ENCODE results near the gene MRPS18A.
"Not testable (repeated sequence)": the region's sequence is repeated elsewhere in the genome, so short reads cannot be mapped to it uniquely, and the experiment has no call there.

MRPS18A gene

DNA sequence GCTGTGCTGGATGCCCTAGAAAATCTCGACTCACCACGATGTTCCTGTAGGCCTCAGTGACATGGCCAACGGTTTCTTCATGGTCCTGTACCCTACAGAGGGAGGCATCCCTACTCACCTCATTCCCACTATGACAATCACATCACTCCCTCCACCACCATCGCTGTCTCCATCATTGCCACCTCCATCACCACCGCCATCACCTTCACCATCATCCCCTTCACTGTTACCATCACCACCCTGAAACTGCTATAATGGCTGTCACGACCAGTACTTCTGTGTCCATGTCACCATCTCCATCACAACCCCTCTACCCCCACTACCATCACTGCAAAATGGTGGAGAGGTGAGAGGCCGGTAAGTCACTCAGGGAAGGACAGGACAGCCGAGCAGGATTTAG lies 29.8 kb upstream of the MRPS18A start:
- no peak for DNase-seq (ENCODE audit: low read depth in 2 of 2)

DNA sequence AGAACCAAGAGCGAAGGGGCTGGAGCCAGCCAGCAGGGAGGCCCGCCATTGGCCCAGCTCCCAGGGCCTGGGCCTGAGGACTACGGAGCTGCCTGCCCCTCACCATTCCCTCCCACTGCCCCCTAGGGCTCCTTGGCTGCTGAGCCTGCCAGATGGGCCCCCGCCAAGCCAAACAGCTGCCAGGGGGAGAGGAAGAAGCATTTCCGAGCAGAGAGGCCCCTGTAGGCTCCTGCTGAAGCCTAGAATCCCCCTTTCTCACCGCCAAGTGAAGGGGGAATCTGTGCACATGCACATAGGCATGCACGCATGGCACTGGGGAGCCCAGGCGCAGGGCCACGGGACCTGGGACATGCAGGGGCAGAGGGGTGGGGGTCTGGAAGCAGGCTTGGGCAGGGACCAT lies 28.5 kb upstream of the MRPS18A start:
- DNase-seq (ENCODE audit: low read depth in 2 of 2), result no peak

DNA sequence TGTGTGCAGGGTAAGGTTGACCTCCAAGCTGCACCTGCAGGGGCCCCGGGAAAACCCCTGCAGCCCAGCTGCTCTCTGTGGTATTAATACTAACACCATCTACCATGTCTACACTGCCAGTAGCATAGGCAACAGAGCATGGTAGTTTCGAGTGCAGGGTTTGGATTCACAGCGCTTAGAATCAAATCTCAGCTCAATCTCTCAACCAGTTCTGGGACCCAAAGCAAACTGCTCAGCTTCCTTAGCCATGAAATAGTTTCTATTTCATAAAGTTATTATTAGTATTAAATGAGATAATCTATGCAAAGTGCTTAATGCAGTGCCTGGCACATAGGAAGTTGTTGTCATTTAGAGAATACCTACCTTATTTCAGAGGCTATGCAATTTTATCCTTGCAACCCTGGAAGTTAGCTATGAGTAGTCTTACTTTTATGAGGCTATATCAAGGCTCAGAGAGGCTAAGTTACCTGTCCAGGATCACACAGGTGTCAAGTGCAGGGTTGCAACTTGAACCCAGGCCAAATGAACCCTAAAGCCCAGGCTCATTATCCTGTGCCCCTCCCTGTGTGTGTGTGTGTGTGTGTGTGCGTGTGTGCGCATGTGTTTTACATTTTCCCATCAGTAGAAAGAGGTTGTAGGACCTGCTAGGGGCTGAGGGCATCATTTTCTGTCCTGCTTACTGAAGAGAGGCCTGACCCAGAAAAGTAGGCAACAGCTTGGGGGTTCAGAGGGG lies 27.6 kb upstream of the MRPS18A start:
- no peak for DNase-seq (ENCODE audit: low read depth in 2 of 2)

DNA sequence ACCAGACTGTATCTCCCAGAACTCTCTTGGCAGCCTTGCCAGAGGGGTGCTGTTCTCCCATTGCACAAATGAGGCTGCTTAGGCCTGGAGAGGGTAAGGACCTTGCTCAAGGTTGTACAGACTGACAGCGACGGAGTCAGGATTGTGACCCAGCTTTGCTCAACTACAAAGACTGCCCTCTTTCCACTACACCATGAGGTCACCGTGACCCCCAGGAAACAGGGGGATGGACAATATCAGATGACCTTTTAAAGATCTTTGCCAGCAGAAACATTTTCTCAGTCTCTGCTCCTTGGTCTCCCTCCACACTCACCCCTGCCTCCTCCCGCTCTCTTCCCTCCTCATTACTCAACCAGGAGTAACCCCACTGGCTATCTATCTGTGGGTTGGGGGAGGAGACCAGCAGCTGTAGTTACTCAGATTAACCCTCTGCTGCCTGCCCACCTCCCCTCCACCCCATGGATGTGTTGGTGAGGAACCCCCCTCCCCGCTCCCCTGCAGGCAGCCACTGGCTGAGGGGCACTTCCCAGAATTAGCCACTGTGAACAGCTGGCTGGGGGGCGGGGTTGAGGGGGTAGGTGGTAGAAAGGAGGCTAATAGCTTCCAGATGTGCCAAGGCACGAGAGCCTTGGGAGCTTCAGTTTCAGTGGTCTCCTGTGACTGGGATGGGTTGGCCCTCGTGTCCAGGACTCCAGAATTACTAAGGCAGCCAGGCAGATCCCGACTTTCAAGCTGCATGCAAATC lies 26.9 kb upstream of the MRPS18A start:
- DNase-seq (ENCODE audit: low read depth in 2 of 2), result no peak

DNA sequence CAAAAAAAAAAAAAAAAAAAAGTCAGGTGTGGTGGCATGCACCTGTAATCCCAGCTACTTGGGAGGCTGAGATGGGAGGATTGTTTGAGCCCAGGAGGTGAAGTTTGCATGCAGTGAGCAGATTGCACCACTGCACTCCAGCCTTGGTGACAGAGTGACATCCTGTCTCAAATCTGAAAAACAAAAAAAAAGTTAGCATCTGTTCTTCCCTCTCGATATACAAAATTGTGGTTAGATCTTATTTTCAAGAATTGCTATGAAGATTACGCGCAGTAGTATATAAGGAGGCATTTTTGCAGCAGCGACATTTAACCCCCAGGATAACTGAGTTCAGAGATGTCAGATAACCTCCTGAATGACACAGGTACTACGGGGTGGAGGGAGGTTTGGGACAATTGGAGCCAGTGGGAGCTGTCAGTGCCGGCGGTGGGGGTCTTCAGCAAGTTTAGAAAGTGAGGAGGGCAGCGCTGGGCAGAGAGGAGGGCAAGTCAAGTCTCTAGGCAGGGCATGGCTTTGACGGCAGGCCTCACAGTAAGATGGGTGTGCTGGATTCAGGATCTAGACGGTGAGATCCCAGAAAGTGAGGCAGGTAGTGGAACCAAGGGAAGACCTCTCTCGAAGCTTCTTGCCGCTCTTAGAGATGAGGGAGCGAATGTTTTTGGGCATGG lies 26.2 kb upstream of the MRPS18A start:
- no peak for DNase-seq (ENCODE audit: low read depth in 2 of 2)

DNA sequence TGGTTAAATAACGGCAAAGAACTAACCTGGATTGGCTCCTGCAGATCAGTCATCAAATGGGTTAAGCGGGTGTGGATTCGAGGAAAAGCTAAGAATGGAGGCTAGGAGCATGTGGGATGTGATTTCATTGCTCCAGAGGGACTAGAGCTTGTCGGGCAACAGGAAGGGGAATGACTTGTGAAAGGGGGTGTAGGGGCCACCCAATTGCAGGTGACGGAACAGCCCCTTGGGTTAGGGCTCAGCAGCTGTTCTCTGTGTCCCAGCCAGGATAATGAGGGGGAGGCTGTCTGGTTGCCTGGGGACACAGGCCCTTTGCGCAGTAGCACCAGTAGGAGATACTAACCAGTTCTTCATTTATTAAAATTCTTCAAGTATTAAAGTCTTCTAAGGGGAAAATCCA lies 25.0 kb upstream of the MRPS18A start:
- no peak for DNase-seq (ENCODE audit: low read depth in 2 of 2)

DNA sequence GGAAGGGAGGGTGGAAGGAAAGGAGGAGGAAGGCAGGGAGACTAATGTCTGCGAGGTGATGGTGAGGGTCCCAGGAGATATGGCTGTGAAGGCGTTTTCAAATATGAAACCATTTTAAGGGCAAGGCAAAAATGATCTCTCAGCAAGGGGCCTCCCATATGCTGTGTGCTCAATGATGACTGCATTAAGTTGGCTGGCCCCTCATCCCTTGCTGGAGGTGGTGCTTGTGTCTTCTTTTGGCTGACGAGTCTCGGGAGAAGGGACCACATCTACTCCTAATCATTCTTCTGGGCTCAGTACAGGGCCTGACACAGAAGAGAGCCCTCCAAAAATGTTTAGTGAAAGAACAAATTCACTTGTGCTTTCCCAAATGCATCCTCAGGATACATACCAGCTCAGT lies 23.0 kb upstream of the MRPS18A start:
- DNase-seq (ENCODE audit: low read depth in 2 of 2), result no peak

DNA sequence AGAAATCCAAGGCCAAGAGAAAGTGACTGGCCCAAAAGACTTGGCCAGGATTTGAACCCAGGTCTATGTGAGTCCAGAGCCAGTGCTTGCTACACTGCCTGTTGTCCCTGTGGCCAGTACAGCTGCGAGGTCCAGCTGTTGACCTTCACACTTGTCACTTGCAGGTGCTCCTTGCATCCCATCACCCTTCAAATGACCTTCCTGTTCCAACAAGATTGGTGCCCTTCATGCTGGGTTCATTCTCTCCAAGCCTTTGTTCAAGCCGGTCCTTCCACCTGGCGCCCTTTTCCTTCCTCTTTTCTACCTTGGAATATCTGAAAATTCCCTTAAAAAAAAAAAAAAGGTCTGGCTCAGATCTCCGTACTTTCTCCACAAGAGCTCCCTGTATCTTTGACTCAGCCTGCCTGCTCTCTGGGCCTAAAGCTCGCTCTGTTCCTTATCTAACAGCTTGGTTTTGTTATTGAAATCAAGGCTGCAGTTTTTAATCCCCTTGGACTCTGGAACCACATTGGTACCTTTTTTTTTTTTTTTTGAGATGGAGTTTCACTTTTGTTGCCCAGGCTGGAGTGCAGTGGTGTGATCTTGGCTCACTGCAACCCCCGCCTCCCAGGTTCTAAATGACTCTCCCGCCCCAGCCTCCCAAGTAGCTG lies 22.2 kb upstream of the MRPS18A start:
- no peak for DNase-seq (ENCODE audit: low read depth in 2 of 2)

DNA sequence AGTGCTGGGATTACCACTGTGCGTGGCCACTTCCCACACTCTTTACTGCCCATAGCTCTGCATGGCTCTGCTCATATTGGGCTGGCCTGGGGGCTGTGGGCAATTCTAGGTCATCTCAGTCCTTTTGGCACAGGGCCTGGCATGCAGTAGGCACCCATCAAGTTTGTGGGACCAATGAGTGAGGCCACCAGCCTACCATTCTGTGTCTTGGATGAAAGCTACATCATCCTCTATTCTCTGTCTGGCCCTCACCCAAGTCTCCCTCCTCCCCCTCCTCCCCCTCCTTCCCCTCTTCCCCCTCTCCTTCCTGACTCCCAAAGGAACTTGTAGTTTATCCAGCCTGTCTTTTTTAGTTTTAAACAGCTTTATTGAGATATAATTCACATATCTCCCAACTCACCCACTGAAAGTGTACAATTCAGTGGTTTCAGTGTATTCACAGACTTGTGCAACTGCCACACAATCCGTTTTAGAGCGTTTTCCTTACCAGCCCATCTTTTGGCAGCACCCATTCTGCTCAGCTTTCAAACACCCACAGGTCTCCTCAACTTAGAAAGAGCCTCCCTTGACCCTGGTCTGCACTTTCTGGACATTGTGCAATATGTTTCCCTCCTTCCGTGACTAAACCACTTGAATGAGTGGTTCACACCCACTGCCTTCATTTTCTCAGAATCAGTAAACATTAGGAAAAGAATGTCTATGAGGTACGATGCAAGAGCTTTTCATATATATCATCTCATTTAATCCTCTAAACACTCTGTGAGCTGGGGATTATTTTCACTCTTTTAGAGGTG lies 21.5 kb upstream of the MRPS18A start:
- no peak for DNase-seq (ENCODE audit: low read depth in 2 of 2)

DNA sequence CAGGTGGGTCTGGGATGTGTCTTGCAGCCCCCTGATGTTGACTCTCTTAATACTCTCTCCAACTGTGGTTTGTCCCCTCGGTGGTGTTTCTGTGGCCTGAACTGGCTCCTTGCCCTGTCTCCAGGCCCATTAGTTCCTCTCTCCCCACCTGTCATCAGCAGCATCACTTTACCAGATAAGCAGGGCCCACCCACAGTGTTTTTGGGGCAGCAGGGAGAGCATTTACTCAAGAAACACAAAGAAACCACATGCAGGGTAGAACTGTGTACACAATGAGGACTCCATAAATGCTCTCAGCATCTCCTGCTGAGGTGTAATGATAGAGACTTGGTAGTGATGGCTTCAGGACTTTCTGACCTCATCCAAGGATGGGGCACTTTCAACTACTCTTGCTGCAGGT lies 20.2 kb upstream of the MRPS18A start:
- DNase-seq (ENCODE audit: low read depth in 2 of 2), result no peak

DNA sequence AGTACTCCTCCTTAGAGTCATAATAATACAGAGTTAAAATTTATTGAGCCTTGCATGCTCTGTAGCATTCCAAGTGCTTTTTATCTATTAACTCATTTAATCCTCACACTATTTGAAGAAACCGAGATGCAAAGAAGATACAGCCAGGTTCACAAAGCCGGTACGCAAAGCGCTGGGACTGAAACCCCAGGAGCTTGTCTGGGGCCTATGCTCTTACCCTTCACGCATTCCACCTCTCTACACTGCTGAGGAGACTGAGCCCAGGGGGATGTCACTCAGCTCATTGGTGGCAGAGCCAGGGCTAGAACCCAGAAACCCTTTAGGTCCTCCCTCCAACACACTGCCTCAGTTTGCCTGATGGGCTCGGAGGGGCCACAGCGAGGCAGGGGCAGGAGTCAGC lies 19.7 kb upstream of the MRPS18A start:
- no peak for DNase-seq (ENCODE audit: low read depth in 2 of 2)

DNA sequence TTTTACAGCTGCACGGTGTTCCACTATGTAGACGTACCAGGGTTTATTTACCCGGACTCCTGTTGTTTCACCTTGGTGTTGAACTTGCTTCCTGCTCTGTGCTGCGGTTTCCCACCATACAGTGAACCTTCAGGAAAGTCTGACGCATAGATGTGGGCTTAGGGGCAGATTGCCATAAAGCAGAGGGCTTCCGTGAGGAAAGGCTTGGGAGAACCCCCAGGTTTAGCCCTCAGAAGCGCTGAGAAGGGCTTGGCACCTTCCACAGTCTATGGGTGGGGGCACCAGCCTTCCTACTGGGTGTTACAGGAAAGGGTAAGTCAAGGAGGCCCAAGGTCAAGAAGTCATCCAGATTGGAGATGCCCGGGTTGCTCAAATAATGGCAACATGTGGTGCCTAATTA lies 19.2 kb upstream of the MRPS18A start:
- DNase-seq (ENCODE audit: low read depth in 2 of 2), result no peak

DNA sequence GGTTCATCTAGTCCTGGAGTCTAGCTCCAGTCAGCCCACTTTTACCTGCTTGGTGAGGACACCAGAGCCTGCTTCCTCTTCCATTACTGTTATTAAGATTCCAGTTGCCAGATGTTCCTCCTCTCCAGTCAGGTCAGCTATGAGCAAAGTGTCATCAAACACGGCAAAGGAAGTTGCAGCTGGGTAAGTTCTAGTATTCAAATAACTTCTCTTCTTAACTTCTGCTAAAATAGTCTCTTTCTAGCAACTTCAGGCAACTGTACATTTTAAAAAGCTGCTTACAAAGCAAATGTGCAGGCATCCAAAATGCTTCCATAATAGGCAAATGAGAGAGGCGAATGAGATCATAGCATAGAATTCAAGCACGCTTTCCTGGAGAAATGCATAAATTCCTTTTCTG lies 18.4 kb upstream of the MRPS18A start:
- no peak for DNase-seq (ENCODE audit: low read depth in 2 of 2)

DNA sequence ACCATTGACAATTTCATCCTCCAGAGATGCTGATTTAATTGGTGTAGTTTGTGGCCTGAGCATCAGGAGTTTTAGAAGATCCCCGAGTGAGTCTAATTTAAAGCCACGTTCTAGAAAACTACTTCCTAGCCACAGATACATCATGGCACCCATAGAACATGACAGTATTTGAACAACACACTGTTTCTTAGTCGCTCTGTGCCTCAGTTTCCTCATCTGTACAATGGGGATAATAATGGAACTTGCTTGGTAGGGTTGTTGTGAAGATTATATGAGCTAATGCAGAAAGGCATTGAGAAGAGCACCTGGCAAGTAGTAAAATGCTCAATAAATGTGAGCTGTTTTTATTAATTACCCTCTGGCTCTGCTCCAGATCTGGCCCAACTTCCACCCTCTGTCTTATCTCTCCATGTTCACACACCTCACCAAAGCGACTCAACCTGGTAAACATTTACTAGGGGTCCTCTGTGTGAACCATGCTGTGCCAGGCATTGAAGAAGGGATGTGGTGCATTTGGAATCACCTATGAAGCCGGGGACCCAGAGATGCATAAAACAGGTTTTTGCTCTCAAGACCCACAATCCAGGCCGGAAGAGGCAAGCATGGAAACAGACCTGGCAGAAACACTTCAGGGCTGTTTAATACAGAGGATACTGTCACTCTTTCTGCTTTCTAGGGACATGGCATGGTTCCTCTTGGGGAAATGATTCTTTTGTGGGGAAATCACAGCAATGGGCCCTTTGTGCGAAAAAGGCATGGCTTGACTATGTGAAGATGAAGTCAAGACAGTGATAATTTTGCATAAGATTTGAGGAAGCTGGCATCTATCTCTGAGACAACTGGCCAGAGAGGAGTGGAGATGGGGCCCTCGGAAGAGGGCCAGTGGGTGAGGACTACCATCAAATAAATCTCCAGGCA lies 16.2 kb upstream of the MRPS18A start:
- DNase-seq (ENCODE audit: low read depth in 2 of 2), result no peak

DNA sequence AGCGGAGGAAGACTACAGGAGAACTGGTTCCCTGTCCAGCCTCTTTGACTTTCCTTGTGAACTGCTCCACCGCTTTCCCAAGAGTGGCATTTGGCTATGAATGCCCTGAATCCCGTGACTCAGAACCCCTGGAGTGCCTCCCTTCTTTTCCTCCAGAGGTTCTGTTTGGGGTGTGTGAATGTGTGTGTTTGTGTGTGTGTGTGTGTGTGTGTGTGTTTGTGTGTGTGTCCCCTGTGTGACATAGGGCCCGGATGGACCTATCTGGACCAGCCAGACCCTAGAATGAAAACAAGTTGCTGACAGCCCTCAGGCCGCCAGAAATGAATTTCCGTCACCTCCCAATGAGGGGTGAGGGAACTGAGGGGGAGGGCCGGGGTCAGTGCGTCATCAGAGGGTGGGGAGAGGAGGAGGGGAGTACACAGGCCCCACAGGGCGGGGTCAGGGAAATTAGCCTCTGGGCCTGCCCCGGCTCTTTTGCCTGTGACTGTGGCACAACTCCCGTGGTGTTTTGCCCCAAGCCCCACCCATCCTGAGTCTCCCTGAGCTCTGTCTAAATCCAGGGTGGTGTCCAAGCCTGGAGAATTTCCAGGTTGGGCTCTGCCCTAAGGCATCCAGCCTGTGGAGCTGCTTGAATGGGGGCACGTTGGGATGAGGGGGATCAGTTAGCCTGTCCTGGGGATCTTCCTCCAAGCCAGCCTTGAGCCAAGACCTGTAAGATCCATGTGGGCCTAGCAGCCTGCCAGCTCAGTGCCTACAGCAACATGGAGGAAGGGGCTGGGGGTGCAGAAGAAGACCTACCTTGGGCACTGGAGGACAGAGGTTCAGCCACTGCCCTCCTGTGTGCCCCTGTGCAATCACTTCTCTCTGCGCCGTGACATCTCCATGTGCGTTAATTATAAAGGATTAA lies 15.2 kb upstream of the MRPS18A start:
- DNase-seq (ENCODE audit: low read depth in 2 of 2), result no peak

DNA sequence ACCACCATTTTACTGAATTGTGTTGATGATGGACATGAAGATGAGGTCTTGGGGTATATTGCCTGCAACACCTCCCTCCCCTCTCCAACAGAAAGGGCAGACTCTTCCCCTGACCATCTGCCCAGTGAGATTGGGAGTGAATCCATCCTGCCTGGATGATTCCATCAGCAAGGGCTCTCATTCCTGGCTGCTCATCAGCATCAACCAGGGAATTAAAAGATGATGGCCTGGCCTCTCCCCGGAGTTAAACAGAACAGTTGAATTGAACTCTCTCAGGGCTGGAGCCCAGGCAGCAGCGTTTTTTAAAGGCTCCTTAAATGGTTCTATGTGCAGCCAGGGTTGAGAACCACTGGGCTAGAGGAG lies 14.6 kb upstream of the MRPS18A start:
- no peak for DNase-seq (ENCODE audit: low read depth in 2 of 2)

DNA sequence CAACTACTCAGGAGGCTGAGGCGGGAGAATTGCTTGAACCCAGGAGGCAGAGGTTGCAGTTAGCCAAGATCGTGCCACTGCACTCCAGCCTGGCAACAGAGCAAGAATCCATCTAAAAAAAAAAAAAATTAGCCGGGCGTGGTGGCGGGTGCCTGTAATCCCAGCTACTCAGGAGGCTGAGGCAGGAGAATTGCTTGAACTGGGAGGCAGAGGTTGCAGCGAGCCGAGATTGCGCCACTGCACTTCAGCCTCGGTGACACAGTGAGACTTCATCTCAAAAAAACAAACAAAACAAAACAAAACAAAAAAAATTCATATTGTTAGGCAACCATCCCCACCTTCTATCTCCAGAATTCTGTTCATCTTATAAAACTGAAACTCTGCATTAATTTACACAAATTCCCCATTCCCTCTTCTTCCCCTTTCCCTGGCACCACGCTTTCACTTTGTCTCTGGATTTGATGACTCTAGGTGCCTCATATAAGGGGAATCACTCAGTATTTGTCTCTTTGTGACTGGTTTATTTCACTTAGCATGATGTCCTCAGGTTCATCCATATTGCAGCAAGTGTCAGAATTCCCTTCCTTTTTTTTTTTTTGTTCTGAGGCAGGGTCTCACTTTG lies 13.5 kb upstream of the MRPS18A start:
- DNase-seq (ENCODE audit: low read depth in 2 of 2), result not testable (repeated sequence)

DNA sequence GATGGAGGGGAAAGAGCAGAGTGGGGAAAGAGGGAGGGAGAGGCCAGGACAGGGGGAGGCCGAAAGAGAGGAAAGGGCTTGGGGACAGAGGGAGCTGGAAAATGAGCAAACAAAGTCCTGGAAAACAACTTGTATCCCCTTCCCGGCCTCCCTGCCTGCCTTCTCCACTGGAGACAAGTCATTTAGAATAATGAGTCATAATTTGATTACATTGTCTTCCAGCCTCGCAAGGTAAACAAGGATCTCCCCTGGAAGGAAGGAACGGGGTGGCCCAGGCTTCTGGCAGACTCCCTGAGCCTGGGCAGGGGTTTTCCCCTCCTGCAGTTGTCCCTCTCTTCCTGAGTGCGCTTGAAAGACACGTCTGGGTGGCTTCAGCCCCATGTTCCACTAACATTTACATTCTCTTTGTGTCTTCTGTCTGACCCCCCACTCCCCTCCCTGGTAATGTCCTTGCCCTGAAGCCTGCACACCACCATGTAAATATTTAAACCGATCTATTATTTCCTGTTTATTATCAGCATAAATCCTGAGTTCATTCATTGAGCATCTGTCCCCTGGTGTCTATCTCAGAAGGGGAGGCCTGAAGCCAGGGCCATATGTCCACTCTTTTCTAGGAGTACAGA lies 12.1 kb upstream of the MRPS18A start:
- no peak for DNase-seq (ENCODE audit: low read depth in 2 of 2)

Data from stimulated activated CD4-positive, alpha-beta T cell treated with anti-CD3 and anti-CD28 coated beads, Interleukin-1b, Interleukin-23, amount 100 ng/mL, for 4 hours (primary cell).